H9 (cell line): Measurements from ENCODE around the gene SSTR4. TPM values are rescaled to one million over a fixed set of nuclear protein-coding genes. Genes with fewer than 3 reads are reported as not detected.

Source experiments
- DNase-seq: peaks from one replicate; pipeline ENCODE4 v3.0.0-alpha.2; 2017
- H2AFZ ChIP-seq: one replicate; pipeline ENCODE4 v1.6.1; 2013; ENCODE audit warnings: mild to moderate bottlenecking, low read length, control low read depth, moderate library complexity
- H2AK5ac ChIP-seq: 2 replicates; pipeline ENCODE4 v1.6.1; 2013; ENCODE audit warnings: low read length, control low read depth, mixed read lengths; ENCODE audit not compliant: insufficient read length
- H2BK120ac ChIP-seq: one replicate; pipeline ENCODE4 v1.6.1; 2013; ENCODE audit warnings: low read depth, mild to moderate bottlenecking, low read length, control low read depth, inconsistent platforms; ENCODE audit not compliant: poor library complexity, severe bottlenecking
- H2BK12ac ChIP-seq: 2 replicates; pipeline ENCODE4 v1.6.1; 2013; ENCODE audit warnings: low read length, control low read depth, mixed read lengths, low read depth; ENCODE audit not compliant: insufficient read length
- H2BK15ac ChIP-seq: 2 replicates; pipeline ENCODE4 v1.6.1; 2013; ENCODE audit warnings: low read depth, low read length, control low read depth
- H2BK20ac ChIP-seq: one replicate; pipeline ENCODE4 v1.6.1; 2013; ENCODE audit warnings: low read depth, mild to moderate bottlenecking, low read length, control low read depth, inconsistent platforms; ENCODE audit not compliant: poor library complexity, severe bottlenecking
- H2BK5ac ChIP-seq: 2 replicates; pipeline ENCODE4 v1.6.1; 2013; ENCODE audit warnings: low read length, control low read depth, mixed read lengths; ENCODE audit not compliant: insufficient read length
- H3K14ac ChIP-seq: 2 replicates; pipeline ENCODE4 v1.6.1; 2013; ENCODE audit warnings: low read length, control low read depth; ENCODE audit not compliant: insufficient read depth
- H3K18ac ChIP-seq: 2 replicates; pipeline ENCODE4 v1.6.1; 2013; ENCODE audit warnings: low read depth, mild to moderate bottlenecking, mixed read lengths, low read length, control low read depth; ENCODE audit not compliant: insufficient read length
- H3K23ac ChIP-seq: 2 replicates; pipeline ENCODE4 v1.6.1; 2013; ENCODE audit warnings: low read length, control low read depth, mixed read lengths, low read depth; ENCODE audit not compliant: insufficient read length
- H3K23me2 ChIP-seq: 2 replicates; pipeline ENCODE4 v1.6.1; 2013; ENCODE audit warnings: low read depth, mild to moderate bottlenecking, mixed read lengths, low read length, control low read depth; ENCODE audit not compliant: insufficient read length, poor library complexity, severe bottlenecking
- H3K27ac ChIP-seq: 2 replicates; pipeline ENCODE4 v1.5.1; 2013; ENCODE audit warnings: low read length, control low read depth, mixed read lengths, low read depth; ENCODE audit not compliant: insufficient read length
- H3K27me3 ChIP-seq: 2 replicates; pipeline ENCODE4 v1.6.1; 2013; ENCODE audit warnings: low read length, control low read depth, inconsistent platforms; ENCODE audit not compliant: insufficient read depth
- H3K4ac ChIP-seq: 2 replicates; pipeline ENCODE4 v1.6.1; 2013; ENCODE audit warnings: low read depth, mild to moderate bottlenecking, control low read depth, inconsistent platforms, low read length, moderate library complexity
- H3K4me1 ChIP-seq: 2 replicates; pipeline ENCODE4 v1.6.1; 2013; ENCODE audit warnings: low read length, control low read depth, inconsistent platforms; ENCODE audit not compliant: insufficient read depth
- H3K4me2 ChIP-seq: 2 replicates; pipeline ENCODE4 v1.6.1; 2013; ENCODE audit warnings: low read length, control low read depth, mixed read lengths; ENCODE audit not compliant: insufficient read length, insufficient read depth
- H3K56ac ChIP-seq: 2 replicates; pipeline ENCODE4 v1.6.1; 2013; ENCODE audit warnings: low read depth, mild to moderate bottlenecking, mixed read lengths, low read length, control low read depth; ENCODE audit not compliant: insufficient read length
- H3K79me1 ChIP-seq: 2 replicates; pipeline ENCODE4 v1.6.1; 2013; ENCODE audit warnings: low read depth, mild to moderate bottlenecking, moderate library complexity, low read length, control low read depth, inconsistent platforms; ENCODE audit not compliant: insufficient read depth, poor library complexity, severe bottlenecking
- H3K79me2 ChIP-seq: 2 replicates; pipeline ENCODE4 v1.6.1; 2013; ENCODE audit warnings: low read length, control low read depth, inconsistent platforms; ENCODE audit not compliant: insufficient read depth
- H3K9ac ChIP-seq: 2 replicates; pipeline ENCODE4 v1.6.1; 2013; ENCODE audit warnings: low read length, control low read depth, mixed read lengths; ENCODE audit not compliant: insufficient read length; ENCODE audit errors: extremely low read depth
- H3K9me3 ChIP-seq: one replicate; pipeline ENCODE4 v1.6.1; 2013; ENCODE audit warnings: low read depth, low read length, inconsistent platforms; ENCODE audit not compliant: control insufficient read depth
- H3T11ph ChIP-seq: one replicate; pipeline ENCODE4 v1.6.1; 2013; ENCODE audit warnings: mild to moderate bottlenecking, low read length, control low read depth, inconsistent platforms
- H4K20me1 ChIP-seq: one replicate; pipeline ENCODE4 v1.6.1; 2013; ENCODE audit not compliant: control insufficient read depth, insufficient read length, insufficient read depth
- H4K5ac ChIP-seq: 2 replicates; pipeline ENCODE4 v1.6.1; 2013; ENCODE audit warnings: low read depth, mild to moderate bottlenecking, mixed read lengths, low read length, control low read depth; ENCODE audit not compliant: insufficient read length
- H4K8ac ChIP-seq: replicated peaks from 2 replicates; pipeline ENCODE4 v1.6.1; 2013; ENCODE audit warnings: low read length, control low read depth, mixed read lengths, low read depth; ENCODE audit not compliant: insufficient read length
- H4K91ac ChIP-seq: 2 replicates; pipeline ENCODE4 v1.6.1; 2013; ENCODE audit warnings: low read depth, mild to moderate bottlenecking, moderate library complexity, mixed read lengths, low read length, control low read depth; ENCODE audit not compliant: insufficient read length
- H3K27ac Mint-ChIP-seq, 3 experiments: 2 replicates in 2 of 3; 3 replicates in 1 of 3; pipeline ENCODE4 v1.8.0; 2020 to 2021; ENCODE audit warnings: mixed read lengths in 3 of 3, mild to moderate bottlenecking in 1 of 3, moderate library complexity in 1 of 3
- H3K27me3 Mint-ChIP-seq: 2 replicates; pipeline ENCODE4 v1.8.0; 2021; ENCODE audit warnings: low read depth, mild to moderate bottlenecking, moderate library complexity, mixed read lengths
- H3K36me3 Mint-ChIP-seq, 3 experiments: 2 replicates in 2 of 3; 3 replicates in 1 of 3; pipeline ENCODE4 v1.8.0; 2020 to 2021; ENCODE audit warnings: low read depth in 3 of 3, mixed read lengths in 3 of 3; ENCODE audit not compliant: insufficient read depth in 1 of 3
- H3K4me1 Mint-ChIP-seq, 2 experiments: 2 replicates each; pipeline ENCODE4 v1.8.0; 2020; ENCODE audit warnings: mixed read lengths in 2 of 2
- H3K4me3 Mint-ChIP-seq, 2 experiments: 2 replicates in 1 of 2; 3 replicates in 1 of 2; pipeline ENCODE4 v1.8.0; 2020 to 2021; ENCODE audit warnings: mild to moderate bottlenecking in 2 of 2, mixed read lengths in 2 of 2, moderate library complexity in 1 of 2
- H3K9me3 Mint-ChIP-seq, 2 experiments: 2 replicates in 1 of 2; 3 replicates in 1 of 2; pipeline ENCODE4 v1.8.0; 2020; ENCODE audit warnings: mild to moderate bottlenecking in 2 of 2, mixed read lengths in 2 of 2, moderate library complexity in 1 of 2
- WGBS: extraction: QIAGEN DNeasy Blood & Tissue Kit; methylation state at CpG from one replicate; pipeline ENCODE4 v1.1.7; 2013; ENCODE audit warnings: missing lambda C conversion rate, low lambda C conversion rate, mixed read lengths; ENCODE audit not compliant: insufficient read length; ENCODE audit errors: extremely low coverage; 5-methylcytosine and 5-hydroxymethylcytosine counted together
- total RNA-seq: library from RNA; stranded (reverse); gene quantifications from 2 replicates; pipeline ENCODE4 v1.2.1, GENCODE V29; 2021
- TF ChIP-seq, protein P1 (sequence below): fragments of 200-600 bp; sonication (generic); conservative IDR thresholded peaks from 3 replicates; pipeline ENCODE4 v1.8.0; 2021; ENCODE audit warnings: antibody characterized with exemption, mild to moderate bottlenecking

The SSTR4 gene
- total RNA-seq, 1 experiment from 2014 or later = not detected

DNA sequence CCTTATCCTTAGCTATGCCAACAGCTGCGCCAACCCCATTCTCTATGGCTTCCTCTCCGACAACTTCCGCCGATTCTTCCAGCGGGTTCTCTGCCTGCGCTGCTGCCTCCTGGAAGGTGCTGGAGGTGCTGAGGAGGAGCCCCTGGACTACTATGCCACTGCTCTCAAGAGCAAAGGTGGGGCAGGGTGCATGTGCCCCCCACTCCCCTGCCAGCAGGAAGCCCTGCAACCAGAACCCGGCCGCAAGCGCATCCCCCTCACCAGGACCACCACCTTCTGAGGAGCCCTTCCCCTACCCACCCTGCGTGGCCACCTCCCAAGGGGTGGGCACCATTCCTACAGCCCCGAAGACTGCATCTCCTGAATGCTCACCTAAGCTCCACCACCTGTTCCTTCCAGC lies 1.3 kb downstream of the SSTR4 start:
- no peak overlapping the region for H4K91ac ChIP-seq
- no peak overlapping the region for H2BK15ac ChIP-seq
- H2BK120ac ChIP-seq = no peak overlapping the region
- no peak overlapping the region for H2AK5ac ChIP-seq
- H4K20me1 ChIP-seq = no peaks in the 10 kb centered on the region
- H2BK5ac ChIP-seq = no peak overlapping the region
- no peak overlapping the region for H3K14ac ChIP-seq
- Mint-ChIP-seq H3K4me1 (peaks cover under 1 to 7% of the 10 kb centered on the region in 2 experiments), H3K27ac (no peak overlapping the region), H3K27me3 (peaks cover 97% of the 10 kb centered on the region), H3K4me3 (no peak overlapping the region; a peak in 1 of 5 replicates), H3K9me3 (no peaks in the 10 kb centered on the region), H3K36me3 (peaks cover 0 to 2% (median 0%) of the 10 kb centered on the region in 3 experiments; a peak in 1 of 7 replicates)
- TF ChIP-seq, protein P1, sequence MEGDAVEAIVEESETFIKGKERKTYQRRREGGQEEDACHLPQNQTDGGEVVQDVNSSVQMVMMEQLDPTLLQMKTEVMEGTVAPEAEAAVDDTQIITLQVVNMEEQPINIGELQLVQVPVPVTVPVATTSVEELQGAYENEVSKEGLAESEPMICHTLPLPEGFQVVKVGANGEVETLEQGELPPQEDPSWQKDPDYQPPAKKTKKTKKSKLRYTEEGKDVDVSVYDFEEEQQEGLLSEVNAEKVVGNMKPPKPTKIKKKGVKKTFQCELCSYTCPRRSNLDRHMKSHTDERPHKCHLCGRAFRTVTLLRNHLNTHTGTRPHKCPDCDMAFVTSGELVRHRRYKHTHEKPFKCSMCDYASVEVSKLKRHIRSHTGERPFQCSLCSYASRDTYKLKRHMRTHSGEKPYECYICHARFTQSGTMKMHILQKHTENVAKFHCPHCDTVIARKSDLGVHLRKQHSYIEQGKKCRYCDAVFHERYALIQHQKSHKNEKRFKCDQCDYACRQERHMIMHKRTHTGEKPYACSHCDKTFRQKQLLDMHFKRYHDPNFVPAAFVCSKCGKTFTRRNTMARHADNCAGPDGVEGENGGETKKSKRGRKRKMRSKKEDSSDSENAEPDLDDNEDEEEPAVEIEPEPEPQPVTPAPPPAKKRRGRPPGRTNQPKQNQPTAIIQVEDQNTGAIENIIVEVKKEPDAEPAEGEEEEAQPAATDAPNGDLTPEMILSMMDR = no peak
- no peak overlapping the region for H3K9ac ChIP-seq
- H2BK12ac ChIP-seq = no peak overlapping the region
- no peak overlapping the region for H3K4me2 ChIP-seq
- H4K5ac ChIP-seq = no peak overlapping the region
- H3K9me3 ChIP-seq = no peaks in the 10 kb centered on the region
- no peak overlapping the region for H3K23ac ChIP-seq
- H3T11ph ChIP-seq = no peak overlapping the region
- no peaks in the 10 kb centered on the region for H3K23me2 ChIP-seq
- H2BK20ac ChIP-seq = no peak overlapping the region
- H3K27ac ChIP-seq = no peak overlapping the region
- no peaks in the 10 kb centered on the region for H3K79me2 ChIP-seq
- no peak overlapping the region for H3K18ac ChIP-seq
- no peak overlapping the region for H3K56ac ChIP-seq
- no peaks in the 10 kb centered on the region for H3K79me1 ChIP-seq
- H2AFZ ChIP-seq = no peak overlapping the region
- peaks cover 21% of the 10 kb centered on the region; the same call in 1 of the 2 replicates for H3K27me3 ChIP-seq
- no CpG with 5 or more reads among the region's 11 CpGs for WGBS
- 0 out of 2 replicates have a peak, but pooled peaks cover under 1% of the 10 kb centered on the region for H3K4me1 ChIP-seq
- no peak overlapping the region for H4K8ac ChIP-seq
- DNase-seq = no peak
- H3K4ac ChIP-seq = no peak overlapping the region
